CD4-positive, alpha-beta T cell treated with Interleukin-15 for 4 hours (primary cell): ENCODE measurements around the gene IL22RA1.

Source experiments
- DNase-seq: peaks from one replicate; pipeline ENCODE4 v3.0.0-alpha.2; 2020; ENCODE audit warnings: low spot score

IL22RA1 gene

GRCh38 chr1:24142546-24143534, at the start of gene IL22RA1:
Gene IL22RA1, minus strand, starts transcription at chr1:24143140. Its CDS starts 58 bp downstream, at chr1:24143082.
- no peak for DNase-seq

- peak; percentile 48 for DNase-seq
These were observed 48.9 kb upstream of the IL22RA1 start for GRCh38 chr1:24191860-24192259.

GRCh38 chr1:24190983-24191461, 48.1 kb upstream of the IL22RA1 start:
- no peak for DNase-seq

GRCh38 chr1:24189528-24189927, 46.6 kb upstream of the IL22RA1 start:
- no peak for DNase-seq

GRCh38 chr1:24186993-24187790, 44.3 kb upstream of the IL22RA1 start, which contains the start of gene IFNLR1:
Gene IFNLR1, minus strand, starts transcription at chr1:24187289. Its CDS starts 41 bp downstream, at chr1:24187248.
- DNase-seq: peak; percentile 69

- no peak for DNase-seq
These were observed 43.7 kb upstream of the IL22RA1 start for GRCh38 chr1:24186711-24186992.

- DNase-seq: no peak
These were observed 43.2 kb upstream of the IL22RA1 start for GRCh38 chr1:24186031-24186710.

- DNase-seq: no peak
These were observed 42.1 kb upstream of the IL22RA1 start for GRCh38 chr1:24185076-24185475.

- DNase-seq: no peak
These were observed 39.1 kb upstream of the IL22RA1 start for GRCh38 chr1:24182061-24182460.

- DNase-seq: no peak
These were observed 38.7 kb upstream of the IL22RA1 start for GRCh38 chr1:24181619-24182018.

GRCh38 chr1:24180676-24181075, 37.7 kb upstream of the IL22RA1 start:
- no peak for DNase-seq

- DNase-seq: no peak
These were observed 36.4 kb upstream of the IL22RA1 start for GRCh38 chr1:24179251-24179840.

GRCh38 chr1:24178407-24178806, 35.5 kb upstream of the IL22RA1 start:
- no peak for DNase-seq

GRCh38 chr1:24177161-24177560, 34.2 kb upstream of the IL22RA1 start:
- no peak for DNase-seq

GRCh38 chr1:24175033-24175755, 32.3 kb upstream of the IL22RA1 start:
- DNase-seq: no peak

GRCh38 chr1:24173638-24174575, 31.0 kb upstream of the IL22RA1 start:
- DNase-seq: no peak

GRCh38 chr1:24172598-24172997, 29.7 kb upstream of the IL22RA1 start:
- no peak for DNase-seq

- no peak for DNase-seq
These were observed 26.3 kb upstream of the IL22RA1 start for GRCh38 chr1:24169286-24169685.

- no peak for DNase-seq
These were observed 25.3 kb upstream of the IL22RA1 start for GRCh38 chr1:24168245-24168644.

GRCh38 chr1:24167008-24167407, 24.1 kb upstream of the IL22RA1 start:
- no peak for DNase-seq
